ENCODE results near the gene ATOSB. TPM values are rescaled to one million over a fixed set of nuclear protein-coding genes. Genes with fewer than 3 reads are reported as not detected.

The ATOSB gene
- total and polyA plus RNA-seq, 9 of the 15 experiments (the other 6 are each of a cell fraction or from before 2014, with no cell fraction given) = 0.45 to 8.0 (median 4.2) TPM

DNA sequence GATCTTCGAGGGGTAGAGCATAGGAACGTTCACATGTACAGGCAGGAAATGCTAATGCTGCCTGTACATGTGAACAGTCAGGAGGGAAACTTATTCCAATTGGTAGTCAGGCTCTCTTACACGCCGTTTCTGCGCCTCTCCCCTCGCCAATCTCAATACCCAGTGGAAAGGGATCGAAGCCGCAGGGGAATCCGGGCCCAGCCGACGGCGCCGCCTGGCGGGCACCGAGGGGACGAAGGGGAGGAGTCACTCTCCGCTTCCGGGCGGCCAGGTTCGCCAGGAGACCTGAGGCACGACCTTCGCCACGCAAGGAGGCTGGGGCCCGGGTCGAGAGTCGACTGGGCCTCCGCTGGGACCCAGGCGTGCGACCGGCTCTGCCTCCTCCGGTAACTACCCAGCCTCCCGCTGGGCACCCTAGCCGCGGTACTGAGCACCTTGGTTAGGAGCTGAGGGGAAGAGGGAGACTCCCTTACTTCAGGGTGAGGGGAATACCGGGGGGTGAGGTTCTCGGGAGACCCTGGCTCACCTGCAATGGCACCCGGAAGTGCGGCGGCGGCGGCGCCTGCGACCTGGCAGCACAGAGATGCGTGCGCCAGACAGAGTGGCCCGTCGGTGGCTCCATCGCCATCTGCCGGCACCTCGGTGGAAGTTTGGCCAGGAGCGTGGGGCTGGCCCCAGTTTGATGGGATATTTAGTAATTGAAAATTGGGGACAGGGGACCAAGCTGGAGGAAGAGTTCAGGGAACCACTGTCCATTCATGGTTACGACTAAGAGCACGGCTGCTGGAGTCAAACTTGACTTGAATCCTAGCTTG, 19.4 kb downstream of the ATOSB start, which contains the start of gene PIGO (continued):
- no peak for TF ChIP-seq SNRNP70 (optimal IDR thresholded peaks at IDR 0.05; ENCODE audit: low read depth, low read length)
- TF ChIP-seq PRPF4 (IDR thresholded peaks at IDR 0.05; ENCODE audit: insufficient read depth, low read depth, low read length, poor library complexity, severe bottlenecking) = no peak
- TF ChIP-seq ZNF146 (CRISPR knock-in tag; IDR thresholded peaks at IDR 0.05; ENCODE audit: unreplicated experiment) = no peak
- no peak for TF ChIP-seq CHD4 (IDR thresholded peaks at IDR 0.05; ENCODE audit: insufficient read depth, insufficient replicate concordance, low read depth, low read length, poor library complexity, severe bottlenecking)
- TF ChIP-seq, protein P1, sequence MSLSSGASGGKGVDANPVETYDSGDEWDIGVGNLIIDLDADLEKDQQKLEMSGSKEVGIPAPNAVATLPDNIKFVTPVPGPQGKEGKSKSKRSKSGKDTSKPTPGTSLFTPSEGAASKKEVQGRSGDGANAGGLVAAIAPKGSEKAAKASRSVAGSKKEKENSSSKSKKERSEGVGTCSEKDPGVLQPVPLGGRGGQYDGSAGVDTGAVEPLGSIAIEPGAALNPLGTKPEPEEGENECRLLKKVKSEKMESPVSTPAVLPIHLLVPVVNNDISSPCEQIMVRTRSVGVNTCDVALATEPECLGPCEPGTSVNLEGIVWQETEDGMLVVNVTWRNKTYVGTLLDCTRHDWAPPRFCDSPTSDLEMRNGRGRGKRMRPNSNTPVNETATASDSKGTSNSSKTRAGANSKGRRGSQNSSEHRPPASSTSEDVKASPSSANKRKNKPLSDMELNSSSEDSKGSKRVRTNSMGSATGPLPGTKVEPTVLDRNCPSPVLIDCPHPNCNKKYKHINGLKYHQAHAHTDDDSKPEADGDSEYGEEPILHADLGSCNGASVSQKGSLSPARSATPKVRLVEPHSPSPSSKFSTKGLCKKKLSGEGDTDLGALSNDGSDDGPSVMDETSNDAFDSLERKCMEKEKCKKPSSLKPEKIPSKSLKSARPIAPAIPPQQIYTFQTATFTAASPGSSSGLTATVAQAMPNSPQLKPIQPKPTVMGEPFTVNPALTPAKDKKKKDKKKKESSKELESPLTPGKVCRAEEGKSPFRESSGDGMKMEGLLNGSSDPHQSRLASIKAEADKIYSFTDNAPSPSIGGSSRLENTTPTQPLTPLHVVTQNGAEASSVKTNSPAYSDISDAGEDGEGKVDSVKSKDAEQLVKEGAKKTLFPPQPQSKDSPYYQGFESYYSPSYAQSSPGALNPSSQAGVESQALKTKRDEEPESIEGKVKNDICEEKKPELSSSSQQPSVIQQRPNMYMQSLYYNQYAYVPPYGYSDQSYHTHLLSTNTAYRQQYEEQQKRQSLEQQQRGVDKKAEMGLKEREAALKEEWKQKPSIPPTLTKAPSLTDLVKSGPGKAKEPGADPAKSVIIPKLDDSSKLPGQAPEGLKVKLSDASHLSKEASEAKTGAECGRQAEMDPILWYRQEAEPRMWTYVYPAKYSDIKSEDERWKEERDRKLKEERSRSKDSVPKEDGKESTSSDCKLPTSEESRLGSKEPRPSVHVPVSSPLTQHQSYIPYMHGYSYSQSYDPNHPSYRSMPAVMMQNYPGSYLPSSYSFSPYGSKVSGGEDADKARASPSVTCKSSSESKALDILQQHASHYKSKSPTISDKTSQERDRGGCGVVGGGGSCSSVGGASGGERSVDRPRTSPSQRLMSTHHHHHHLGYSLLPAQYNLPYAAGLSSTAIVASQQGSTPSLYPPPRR (CRISPR knock-in tag; IDR thresholded peaks at IDR 0.05; ENCODE audit: borderline replicate concordance) = no peak
- no peak for TF ChIP-seq ZBTB8A (IDR thresholded peaks at IDR 0.05; ENCODE audit: partially characterized antibody)
- TF ChIP-seq MCM3 (IDR thresholded peaks at IDR 0.05) = no peak
- no peak for TF ChIP-seq HDAC8 (tag; IDR thresholded peaks at IDR 0.05)
- TF ChIP-seq, protein P2, sequence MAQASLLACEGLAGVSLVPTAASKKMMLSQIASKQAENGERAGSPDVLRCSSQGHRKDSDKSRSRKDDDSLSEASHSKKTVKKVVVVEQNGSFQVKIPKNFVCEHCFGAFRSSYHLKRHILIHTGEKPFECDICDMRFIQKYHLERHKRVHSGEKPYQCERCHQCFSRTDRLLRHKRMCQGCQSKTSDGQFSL (CRISPR knock-in tag; IDR thresholded peaks at IDR 0.05) = 0 out of 2 replicates have a peak, but pooled peaks have one; percentile 14
- TF ChIP-seq, protein P2 (tag; IDR thresholded peaks at IDR 0.05) = no peak
- TF ChIP-seq FOXP1 (CRISPR knock-in tag; IDR thresholded peaks at IDR 0.05) = no peak
- TF ChIP-seq SMARCA4 (IDR thresholded peaks at IDR 0.05) = no peak
- TF ChIP-seq, protein P3, sequence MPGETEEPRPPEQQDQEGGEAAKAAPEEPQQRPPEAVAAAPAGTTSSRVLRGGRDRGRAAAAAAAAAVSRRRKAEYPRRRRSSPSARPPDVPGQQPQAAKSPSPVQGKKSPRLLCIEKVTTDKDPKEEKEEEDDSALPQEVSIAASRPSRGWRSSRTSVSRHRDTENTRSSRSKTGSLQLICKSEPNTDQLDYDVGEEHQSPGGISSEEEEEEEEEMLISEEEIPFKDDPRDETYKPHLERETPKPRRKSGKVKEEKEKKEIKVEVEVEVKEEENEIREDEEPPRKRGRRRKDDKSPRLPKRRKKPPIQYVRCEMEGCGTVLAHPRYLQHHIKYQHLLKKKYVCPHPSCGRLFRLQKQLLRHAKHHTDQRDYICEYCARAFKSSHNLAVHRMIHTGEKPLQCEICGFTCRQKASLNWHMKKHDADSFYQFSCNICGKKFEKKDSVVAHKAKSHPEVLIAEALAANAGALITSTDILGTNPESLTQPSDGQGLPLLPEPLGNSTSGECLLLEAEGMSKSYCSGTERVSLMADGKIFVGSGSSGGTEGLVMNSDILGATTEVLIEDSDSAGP (CRISPR knock-in tag; IDR thresholded peaks at IDR 0.05) = no peak
- TF ChIP-seq ZNF444 (CRISPR knock-in tag; IDR thresholded peaks at IDR 0.05) = no peak
- TF ChIP-seq NR2C2 (CRISPR knock-in tag; IDR thresholded peaks at IDR 0.05) = peak; percentile 60
- TF ChIP-seq NR2C2 (tag; IDR thresholded peaks at IDR 0.05) = peak; percentile 94
- peak; percentile 52 for TF ChIP-seq CCNT2 (IDR thresholded peaks at IDR 0.05; ENCODE audit: borderline replicate concordance, extremely low read depth, insufficient read length, low read depth, low read length)
- TF ChIP-seq GABPA (tag; conservative IDR thresholded peaks at IDR 0.05; ENCODE audit: low read depth) = peak; percentile 92
- no peak for TF ChIP-seq PTTG1 (tag; IDR thresholded peaks at IDR 0.05; ENCODE audit: low read depth)
- no peak for TF ChIP-seq HOXB6 (CRISPR knock-in tag; IDR thresholded peaks at IDR 0.05; ENCODE audit: borderline replicate concordance)
